Smooth muscle cell (in vitro differentiated cells): ENCODE measurements around the gene CDC26. TPM values are rescaled to one million over a fixed set of nuclear protein-coding genes. Genes with fewer than 3 reads are reported as not detected.
"Not testable (repeated sequence)": the region's sequence is repeated elsewhere in the genome, so short reads cannot be mapped to it uniquely, and the experiment has no call there.

Experiments used
- DNase-seq: peaks from one replicate; lab custom pipeline; 2025; ENCODE audit not compliant: unreplicated experiment; lab: John Stamatoyannopoulos, UW
- H2AFZ ChIP-seq: fragments of 200-600 bp; sonication (generic); 2 replicates; pipeline ENCODE4 v1.6.0; 2016; ENCODE audit warnings: antibody characterized with exemption, low read depth, mild to moderate bottlenecking
- H3F3A ChIP-seq: fragments of 200-600 bp; sonication (generic); 2 replicates; pipeline ENCODE4 v1.6.0; 2017; ENCODE audit warnings: antibody characterized with exemption, low read depth
- H3K27ac ChIP-seq: fragments of 200-600 bp; sonication (generic); 2 replicates; pipeline ENCODE4 v1.5.1; 2016; ENCODE audit warnings: low read depth, mild to moderate bottlenecking
- H3K27me3 ChIP-seq: fragments of 200-600 bp; sonication (generic); 2 replicates; pipeline ENCODE4 v1.6.1; 2016; ENCODE audit warnings: low read depth, mild to moderate bottlenecking
- H3K36me3 ChIP-seq: fragments of 200-600 bp; sonication (generic); 2 replicates; pipeline ENCODE4 v1.5.1; 2016; ENCODE audit warnings: low read depth
- H3K4me1 ChIP-seq: fragments of 200-600 bp; sonication (generic); 2 replicates; pipeline ENCODE4 v1.5.1; 2016; ENCODE audit warnings: low read depth
- H3K4me2 ChIP-seq: fragments of 200-600 bp; sonication (generic); 2 replicates; pipeline ENCODE4 v1.6.0; 2016; ENCODE audit warnings: mild to moderate bottlenecking
- H3K4me3 ChIP-seq: fragments of 200-600 bp; sonication (generic); 2 replicates; pipeline ENCODE4 v1.5.1; 2016; ENCODE audit warnings: mild to moderate bottlenecking
- H3K79me2 ChIP-seq: fragments of 200-600 bp; sonication (generic); 2 replicates; pipeline ENCODE4 v1.6.0; 2016; ENCODE audit warnings: low read depth, mild to moderate bottlenecking
- H3K9ac ChIP-seq: fragments of 200-600 bp; sonication (generic); 2 replicates; pipeline ENCODE4 v1.6.0; 2016; ENCODE audit warnings: low read depth
- H3K9me3 ChIP-seq: fragments of 200-600 bp; sonication (generic); replicated peaks from 2 replicates; pipeline ENCODE4 v1.5.1; 2016; ENCODE audit warnings: low read depth
- H4K20me1 ChIP-seq: fragments of 200-600 bp; sonication (generic); 2 replicates; pipeline ENCODE4 v1.6.0; 2016; ENCODE audit warnings: low read depth
- CTCF ChIP-seq: fragments of 200-600 bp; sonication (generic); IDR thresholded peaks from 2 replicates; pipeline ENCODE4 v1.5.1; 2017; ENCODE audit warnings: borderline replicate concordance, mild to moderate bottlenecking, antibody characterized with exemption; ENCODE audit not compliant: insufficient read depth, poor library complexity, severe bottlenecking
- WGBS: methylation state at CpG from one replicate; pipeline ENCODE4 v1.1.7; 2016; ENCODE audit warnings: low lambda C conversion rate; 5-methylcytosine and 5-hydroxymethylcytosine counted together
- polyA plus RNA-seq: library from polyadenylated mRNA; unstranded; fragments of >200 nt; fragmentation: Nextera tagmentation; extraction: Ambion mirVana; gene quantifications from 2 replicates; pipeline ENCODE4 v1.2.1, GENCODE V29; 2016
- total RNA-seq: library from RNA; depleted of rRNA; stranded (reverse); fragments of >200 nt; gene quantifications from 2 replicates; pipeline ENCODE4 v1.2.3, GENCODE V29; 2014

The CDC26 gene
- total and polyA plus RNA-seq, 2 experiments from 2014 or later = 49.3 to 59.8 TPM

GRCh38 chr9:113296796-113297558 is 21.6 kb upstream of the CDC26 start:
- no peaks in the 10 kb centered on the region for H3K79me2 ChIP-seq
- no peak overlapping the region for H2AFZ ChIP-seq
- H3K9me3 ChIP-seq = no peaks in the 10 kb centered on the region
- no peaks in the 10 kb centered on the region for H3K27me3 ChIP-seq
- H4K20me1 ChIP-seq = no peaks in the 10 kb centered on the region
- no peak overlapping the region for H3K4me2 ChIP-seq
- WGBS = 82% methylated on average over 9 of the region's 9 CpGs
- peaks cover 10% of the 10 kb centered on the region for H3K36me3 ChIP-seq
- no peak for DNase-seq
- H3K9ac ChIP-seq = no peak overlapping the region
- no peak overlapping the region for H3K27ac ChIP-seq
- no peaks in the 10 kb centered on the region for H3F3A ChIP-seq
- H3K4me3 ChIP-seq = no peak overlapping the region
- H3K4me1 ChIP-seq = no peaks in the 10 kb centered on the region
- TF ChIP-seq CTCF = no peak

- not testable (repeated sequence) for H3K9me3 ChIP-seq, H3K79me2 ChIP-seq, H2AFZ ChIP-seq, H4K20me1 ChIP-seq, H3F3A ChIP-seq, H3K4me1 ChIP-seq, H3K27me3 ChIP-seq, DNase-seq, H3K27ac ChIP-seq, H3K9ac ChIP-seq, H3K4me2 ChIP-seq, H3K4me3 ChIP-seq
- 60% methylated on average over 8 of the region's 8 CpGs for WGBS
- peaks cover 11% of the 10 kb centered on the region for H3K36me3 ChIP-seq
Observed at GRCh38 chr9:113296247-113296646, 20.9 kb upstream of the CDC26 start.

- 93% methylated on average over 7 of the region's 7 CpGs for WGBS
- DNase-seq = no peak
Observed at GRCh38 chr9:113293285-113293878, 18.0 kb upstream of the CDC26 start.

More at GRCh38 chr9:113293285-113293878, 18.0 kb upstream of the CDC26 start:
- H3K27me3 ChIP-seq = no peaks in the 10 kb centered on the region
- no peaks in the 10 kb centered on the region for H3K79me2 ChIP-seq
- H3K27ac ChIP-seq = no peak overlapping the region
- no peak overlapping the region for H3K4me2 ChIP-seq
- no peaks in the 10 kb centered on the region for H4K20me1 ChIP-seq
- no peak overlapping the region for H3K9ac ChIP-seq
- H3K36me3 ChIP-seq = peaks cover 18% of the 10 kb centered on the region
- TF ChIP-seq CTCF = no peak
- H3F3A ChIP-seq = no peaks in the 10 kb centered on the region
- no peak overlapping the region for H3K4me3 ChIP-seq
- H3K4me1 ChIP-seq = no peaks in the 10 kb centered on the region
- no peak overlapping the region for H2AFZ ChIP-seq
- no peaks in the 10 kb centered on the region for H3K9me3 ChIP-seq
